Activated CD4-positive, alpha-beta T cell treated with anti-CD3 and anti-CD28 coated beads, Interleukin-2, amount 50 U/mL, for 16 hours (primary cell): ENCODE data around the gene SEMA6D.
A peak's percentile ranks its signal among the peaks of the same experiment; 100 is the strongest.

Experiments used
- DNase-seq: peaks from one replicate; pipeline ENCODE4 v3.0.0-alpha.2; 2020

The SEMA6D gene

DNA sequence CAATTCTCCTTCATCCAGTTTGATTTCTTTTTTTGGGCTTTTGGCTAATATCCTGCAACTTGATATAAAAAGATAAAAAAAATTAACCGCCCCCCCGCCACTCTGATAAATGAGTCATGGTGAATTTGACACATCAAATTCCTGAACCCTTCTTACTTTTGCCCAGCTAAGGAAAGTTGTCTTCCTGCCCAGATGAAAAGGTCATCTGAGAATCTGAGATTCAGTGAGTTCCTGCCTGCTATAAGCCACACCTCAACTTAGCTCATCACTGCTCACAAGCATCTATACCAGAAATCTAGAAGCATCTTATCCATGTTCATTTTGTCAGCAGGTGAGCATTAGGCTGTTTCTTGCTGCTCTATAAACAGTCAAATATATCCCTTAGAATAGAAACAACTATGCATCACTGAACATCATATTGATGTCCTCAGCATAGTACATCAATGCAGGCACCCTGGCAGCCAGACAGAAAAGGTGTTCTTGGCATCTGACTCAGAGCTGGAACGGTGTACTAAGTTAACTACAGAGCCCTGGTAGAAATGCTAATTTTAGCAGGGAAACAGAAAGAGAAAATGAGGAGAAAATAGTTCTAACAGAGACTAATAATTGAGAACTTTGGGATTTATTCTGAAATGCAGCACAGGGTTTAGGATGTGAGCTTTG, 77.1 kb downstream of the SEMA6D start:
- DNase-seq, result no peak

DNA sequence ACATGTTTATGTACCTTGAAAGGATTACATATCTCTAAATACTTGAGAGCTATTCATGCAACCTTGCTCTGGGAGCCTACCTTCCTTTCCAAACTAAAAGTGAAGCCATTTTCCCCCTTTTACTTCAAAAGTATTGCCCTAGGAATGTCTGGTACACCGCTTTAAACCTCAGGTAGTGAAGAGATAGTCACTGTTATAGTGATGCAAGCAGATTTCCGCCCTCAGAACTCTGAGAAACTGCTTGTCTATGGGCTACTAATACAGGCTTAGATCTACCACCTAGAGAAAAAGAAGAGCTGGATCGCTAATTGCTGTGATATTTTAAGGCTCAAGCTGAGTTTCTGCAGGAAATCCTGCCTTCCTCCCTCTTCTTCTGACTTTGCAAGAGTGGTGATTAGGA, 78.6 kb downstream of the SEMA6D start:
- no peak for DNase-seq

DNA sequence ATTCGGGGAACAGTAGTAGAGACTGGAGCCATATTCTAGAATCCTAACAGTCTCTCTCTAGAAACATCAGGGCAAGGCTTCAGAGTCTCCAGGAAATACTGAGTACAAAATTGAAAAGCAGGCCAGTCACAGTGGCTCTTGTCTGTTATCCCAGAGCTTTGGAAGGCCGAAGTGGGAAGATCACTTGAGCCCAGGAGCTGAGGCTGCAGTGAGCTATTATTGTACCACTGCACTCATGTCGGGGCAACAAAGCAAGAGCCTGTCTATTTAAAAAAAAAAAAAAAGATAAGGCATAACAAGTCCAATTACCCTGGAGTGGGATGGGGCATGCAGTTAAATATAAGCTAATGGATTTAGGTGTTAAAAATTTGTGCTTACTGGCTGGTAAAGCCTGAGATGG, 79.0 kb downstream of the SEMA6D start:
- DNase-seq, result no peak

DNA sequence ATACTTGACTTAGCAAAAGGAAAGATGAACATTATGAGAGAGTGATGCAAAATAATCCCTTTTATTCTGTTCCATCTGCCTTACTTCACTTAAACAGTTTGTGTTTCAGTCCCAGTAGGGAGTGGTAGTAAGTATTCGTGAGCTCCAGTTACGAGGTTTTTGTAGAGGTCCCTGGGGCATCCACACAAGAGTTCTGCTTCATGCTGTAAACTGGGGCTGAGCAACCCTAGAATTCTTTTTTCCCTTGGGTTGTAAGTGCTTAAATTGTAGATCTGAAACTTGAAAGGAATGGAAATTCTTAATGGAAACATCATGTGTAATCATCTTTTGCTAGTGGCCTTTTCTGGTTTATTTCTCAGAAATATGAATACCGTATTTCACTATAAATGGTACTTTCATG, 79.5 kb downstream of the SEMA6D start:
- no peak for DNase-seq

DNA sequence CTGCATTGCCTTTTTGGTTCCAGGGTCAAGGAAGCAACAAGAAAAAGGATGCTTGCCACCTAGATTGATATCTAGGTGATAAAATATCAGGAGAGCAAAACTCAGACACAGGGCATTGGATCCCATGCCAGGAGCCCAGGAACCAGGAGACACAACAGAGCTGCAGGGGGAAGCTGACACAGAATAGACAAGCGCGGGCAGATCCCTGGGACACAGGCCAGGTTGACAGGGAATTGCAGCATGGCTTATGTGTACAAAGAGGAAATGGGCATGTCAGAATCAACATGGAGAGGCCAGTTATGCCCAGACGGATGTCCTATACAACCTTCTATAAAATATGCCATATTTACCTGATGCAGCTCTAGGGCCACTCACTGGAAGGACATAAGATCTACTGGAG, 84.2 kb downstream of the SEMA6D start:
- no peak for DNase-seq

DNA sequence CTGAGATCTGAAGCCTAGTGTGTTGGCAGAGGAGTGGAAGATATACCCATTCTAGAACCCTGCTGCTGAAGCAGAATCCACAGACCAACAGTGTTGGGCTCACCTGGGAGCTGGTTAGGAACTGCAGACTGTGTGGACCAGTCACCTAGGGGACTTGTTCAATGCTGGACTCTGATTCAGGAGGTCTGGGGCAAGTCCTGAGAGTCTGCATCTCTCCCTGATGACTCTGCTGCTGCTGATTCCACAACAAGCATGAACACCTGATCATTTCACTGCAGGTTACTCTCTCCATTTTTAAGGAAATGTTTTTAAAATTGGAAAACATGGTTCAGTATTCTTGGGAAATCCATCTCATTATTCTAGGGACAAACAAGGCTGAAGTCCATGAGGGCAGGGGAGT, 84.9 kb downstream of the SEMA6D start:
- no peak for DNase-seq

DNA sequence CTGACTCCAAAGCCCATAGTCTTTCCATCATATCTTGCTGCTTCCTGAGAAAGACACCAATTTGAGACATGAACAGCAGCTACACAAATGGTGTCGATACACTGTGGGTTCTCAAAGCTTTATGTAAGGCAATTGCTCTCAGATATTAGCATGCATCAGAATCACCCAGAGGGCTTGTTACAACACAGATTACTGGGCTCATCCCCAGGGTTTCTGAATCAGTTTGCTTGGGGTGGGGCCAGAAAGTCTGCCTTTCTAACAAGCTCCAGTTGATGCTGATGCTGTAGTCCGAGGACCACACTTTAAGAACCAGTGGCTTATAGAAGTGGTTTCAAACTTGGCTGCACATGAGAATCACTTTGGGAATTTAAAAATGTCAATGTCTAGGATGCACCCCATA, 86.5 kb downstream of the SEMA6D start:
- DNase-seq, result no peak

DNA sequence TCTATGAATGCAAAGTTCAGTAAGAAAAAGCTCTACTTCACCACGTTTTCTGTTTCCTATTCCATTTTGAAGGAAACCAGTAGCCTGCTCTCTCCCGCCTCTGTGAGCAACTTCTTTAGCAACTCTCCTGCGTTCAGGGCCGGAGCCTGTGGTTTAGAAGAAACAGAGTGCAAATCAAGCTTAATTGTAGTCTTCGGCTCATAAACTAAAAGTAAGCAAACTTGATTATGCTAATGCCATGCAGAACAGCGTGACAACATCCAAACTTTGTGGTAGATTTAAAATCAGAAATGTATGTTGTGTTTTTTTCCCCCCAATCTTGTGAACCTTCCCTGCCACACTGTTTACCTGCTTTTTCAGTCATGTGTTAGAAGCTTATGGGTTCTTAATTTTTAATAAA, 87.4 kb downstream of the SEMA6D start:
- no peak for DNase-seq

DNA sequence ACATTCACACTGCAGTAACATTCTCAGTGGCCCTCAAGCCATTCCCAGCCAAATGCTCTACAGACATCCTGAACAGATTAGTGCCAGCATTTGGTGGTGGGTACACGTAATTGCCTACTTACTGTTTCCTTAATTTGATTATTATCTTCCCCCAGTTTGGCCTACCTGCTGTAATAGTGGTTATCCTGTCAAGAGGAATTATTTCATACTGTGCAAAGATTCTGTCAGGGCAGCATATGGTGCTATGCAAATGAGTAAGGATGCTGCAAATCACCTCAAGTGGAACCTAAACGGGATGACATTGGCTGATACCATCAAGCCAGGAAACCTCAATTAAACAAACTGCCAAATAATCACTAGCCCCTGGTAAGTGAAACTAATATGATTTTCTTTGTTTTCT, 88.7 kb downstream of the SEMA6D start:
- DNase-seq, result no peak

DNA sequence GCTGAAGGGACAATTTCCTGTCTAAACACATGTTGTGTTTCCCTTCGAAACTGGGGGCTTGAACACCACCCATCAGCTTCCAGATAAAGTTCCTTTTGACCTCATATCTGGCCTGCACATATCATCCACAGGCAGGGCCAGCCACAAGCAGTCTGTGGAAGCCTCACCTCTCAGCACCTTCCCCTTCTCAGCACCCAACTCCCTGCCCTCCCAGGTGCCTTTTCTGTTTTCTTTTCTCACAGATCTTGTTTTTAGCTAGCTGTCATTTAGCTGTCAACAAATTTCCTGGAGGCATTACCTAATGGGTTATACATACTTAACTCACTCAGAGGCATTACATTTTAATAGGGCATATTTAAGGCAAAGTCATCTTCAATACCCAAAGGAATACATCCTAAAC, 93.9 kb downstream of the SEMA6D start:
- no peak for DNase-seq

DNA sequence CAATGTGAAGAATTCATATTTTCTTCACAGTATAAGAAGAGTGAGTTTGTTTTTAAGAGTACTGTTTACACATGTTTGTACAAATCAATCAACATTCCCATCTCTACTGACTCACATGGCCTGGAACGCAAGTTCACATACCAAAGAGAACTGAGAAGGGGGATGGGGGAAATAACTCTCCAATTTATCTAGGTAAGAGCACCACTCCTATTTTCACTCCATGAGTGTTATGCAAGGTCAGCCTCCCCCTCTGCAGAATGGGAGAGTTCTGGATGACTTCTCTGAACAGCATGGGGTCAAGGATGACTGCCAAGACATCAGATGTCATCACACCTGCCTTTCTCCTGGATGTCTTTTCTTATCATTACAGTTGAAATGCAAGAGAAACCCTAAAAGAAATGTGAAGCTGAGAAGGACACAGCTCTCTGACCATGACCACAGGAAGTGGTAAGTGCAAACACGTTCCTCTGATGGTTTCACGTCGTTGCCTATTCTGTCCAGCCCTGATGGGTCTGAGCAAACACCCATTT, 95.2 kb downstream of the SEMA6D start:
- no peak for DNase-seq

DNA sequence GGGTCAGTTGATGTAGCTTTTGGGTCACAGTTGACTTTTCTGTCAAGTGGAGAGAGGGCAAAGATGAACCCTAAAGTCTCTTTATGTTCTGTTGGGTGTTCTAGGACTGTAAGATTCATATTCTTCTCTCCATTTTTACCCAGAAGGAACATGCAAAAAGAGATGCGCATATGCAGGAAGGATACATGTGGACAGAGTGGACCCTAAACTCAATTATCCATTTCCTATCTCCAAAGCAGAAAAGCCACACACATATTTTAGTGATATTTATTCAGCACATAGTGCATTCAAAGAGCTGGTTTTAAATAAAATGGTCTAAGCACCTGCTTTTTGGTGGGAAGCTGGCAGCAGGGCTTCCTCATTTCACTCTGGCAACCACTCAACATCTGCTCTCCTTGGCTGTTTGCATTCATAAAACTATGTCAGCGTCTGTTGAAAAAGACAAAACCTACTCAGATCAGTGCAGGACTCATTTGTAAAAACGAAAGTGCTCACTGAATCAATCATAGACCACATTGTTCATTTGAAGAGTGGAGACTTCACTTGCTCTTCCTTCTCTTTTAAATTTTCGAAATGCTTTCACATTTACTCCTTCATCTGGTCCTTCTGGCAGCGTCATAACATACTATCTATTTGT, 96.6 kb downstream of the SEMA6D start:
- peak; percentile 81 for DNase-seq

DNA sequence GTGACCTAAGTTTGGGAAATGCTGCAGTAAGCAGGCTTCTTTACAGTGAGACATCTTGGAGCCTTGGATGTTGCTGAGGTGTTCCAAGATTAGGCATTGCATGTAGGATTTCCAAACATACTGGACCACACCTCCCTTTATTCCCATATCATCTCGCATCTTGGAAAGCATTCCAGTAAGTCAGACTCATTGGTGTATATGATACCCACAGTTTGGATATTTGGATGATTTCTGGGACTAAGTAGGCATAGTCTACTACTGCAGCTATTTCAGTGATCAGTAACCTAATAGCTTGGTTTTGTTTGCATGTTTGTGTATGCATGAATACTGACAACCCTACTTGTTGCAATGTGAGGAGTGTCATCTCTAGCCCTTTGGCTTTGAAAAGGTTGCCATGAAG, 97.3 kb downstream of the SEMA6D start:
- no peak for DNase-seq

DNA sequence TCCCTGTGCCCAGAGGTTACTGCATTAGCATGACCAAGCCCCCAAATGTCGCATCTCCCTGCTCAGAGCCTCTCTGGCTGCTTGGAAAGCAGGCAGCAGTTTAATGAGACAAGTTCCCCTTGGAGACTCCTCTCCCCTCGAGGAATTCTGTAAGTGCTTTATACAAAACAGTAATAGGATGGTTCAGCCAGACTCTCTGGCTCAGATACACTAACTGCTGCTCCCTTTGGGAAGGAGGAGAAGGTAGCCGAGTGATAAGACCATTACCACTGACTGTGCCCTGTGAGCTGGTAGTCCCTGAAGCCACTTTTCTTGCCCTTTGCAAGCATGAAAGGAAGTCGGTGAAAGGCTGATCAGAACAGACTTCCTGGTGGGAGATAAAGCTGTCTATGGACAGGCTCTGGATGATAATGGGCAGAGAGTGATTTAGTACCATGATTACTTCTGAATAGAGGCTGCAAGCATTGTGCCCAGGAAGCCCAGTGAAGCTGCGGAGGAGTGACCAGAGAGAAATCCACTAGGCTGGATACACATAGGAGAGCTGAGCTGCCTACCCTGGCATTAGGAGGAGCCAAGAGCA, 100.8 kb downstream of the SEMA6D start:
- DNase-seq, result no peak

DNA sequence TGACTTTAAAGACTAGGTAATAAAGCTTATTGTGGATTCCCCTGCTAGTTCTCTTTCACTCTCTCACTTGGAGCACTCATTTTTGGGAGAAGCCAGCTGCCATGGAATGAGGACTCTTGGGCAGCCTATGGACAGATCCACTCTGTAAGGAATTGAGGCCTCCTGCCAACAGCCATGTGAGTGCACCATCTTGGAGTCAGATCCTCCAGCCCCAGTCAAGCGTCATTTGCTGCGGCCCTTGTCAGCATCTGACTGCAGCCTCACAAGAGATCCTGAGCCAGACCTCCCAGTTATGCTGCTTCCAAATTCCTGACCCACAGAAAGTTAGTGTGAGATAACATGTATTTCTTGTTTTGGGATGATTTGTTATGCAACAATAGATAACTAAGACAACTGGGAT, 101.9 kb downstream of the SEMA6D start:
- DNase-seq, result no peak

DNA sequence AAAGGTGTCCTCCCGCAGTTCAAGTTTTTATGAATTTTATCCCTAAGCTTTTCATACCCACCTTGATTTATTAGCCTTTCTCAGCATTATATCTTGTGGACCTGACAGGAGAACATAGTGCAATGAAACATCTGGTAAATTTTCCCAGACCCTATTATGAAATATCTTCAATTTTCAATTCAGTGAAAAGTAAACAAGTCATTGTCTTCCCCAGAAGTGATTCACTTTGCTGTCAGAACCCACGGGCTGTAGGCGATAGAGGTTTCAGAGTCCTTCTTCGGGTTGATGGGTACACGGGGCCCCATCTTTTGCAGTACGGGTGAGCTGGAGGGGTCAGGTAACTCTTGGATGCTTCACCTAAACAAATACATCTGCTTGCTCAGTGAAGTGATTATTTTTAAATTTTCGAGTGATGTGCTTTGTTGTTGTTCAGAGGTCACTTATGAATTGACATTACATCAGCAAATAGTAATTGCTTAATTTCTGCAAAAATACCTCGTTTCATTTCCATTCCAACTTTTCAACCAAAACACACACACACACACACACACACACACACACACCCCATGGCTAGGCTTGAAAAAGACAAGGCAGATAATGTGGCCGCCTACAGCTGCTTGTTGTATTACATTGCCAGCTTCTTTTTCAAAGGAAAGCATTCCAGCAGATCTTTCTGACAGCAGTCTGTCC, 102.9 kb downstream of the SEMA6D start:
- no peak for DNase-seq

DNA sequence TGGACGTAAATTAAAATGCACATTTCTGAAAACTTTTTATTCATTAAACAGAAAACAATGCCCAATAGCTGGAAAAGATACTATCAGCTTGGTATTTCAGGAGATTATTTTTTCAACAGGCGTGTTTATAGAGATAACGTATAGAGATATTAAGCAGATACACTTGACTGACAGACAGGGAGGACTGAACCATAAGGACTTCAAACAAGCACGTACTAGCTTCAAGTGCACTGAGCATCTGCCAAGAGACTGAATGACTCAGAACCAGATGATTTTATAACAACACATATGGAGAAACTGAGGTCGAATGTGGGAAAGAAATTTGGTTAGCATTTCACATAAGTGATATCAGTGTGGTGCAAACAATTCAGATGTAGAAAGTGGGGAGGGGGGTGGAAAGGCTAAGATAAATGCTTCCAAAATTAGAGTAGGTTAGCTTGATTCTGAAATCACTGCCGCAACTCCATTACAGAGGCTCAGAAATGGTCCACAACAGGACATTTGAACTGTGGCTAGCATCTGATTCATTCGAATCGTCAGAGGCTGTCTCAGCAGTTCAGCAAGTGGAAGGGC, 103.5 kb downstream of the SEMA6D start:
- peak; percentile 14 for DNase-seq

DNA sequence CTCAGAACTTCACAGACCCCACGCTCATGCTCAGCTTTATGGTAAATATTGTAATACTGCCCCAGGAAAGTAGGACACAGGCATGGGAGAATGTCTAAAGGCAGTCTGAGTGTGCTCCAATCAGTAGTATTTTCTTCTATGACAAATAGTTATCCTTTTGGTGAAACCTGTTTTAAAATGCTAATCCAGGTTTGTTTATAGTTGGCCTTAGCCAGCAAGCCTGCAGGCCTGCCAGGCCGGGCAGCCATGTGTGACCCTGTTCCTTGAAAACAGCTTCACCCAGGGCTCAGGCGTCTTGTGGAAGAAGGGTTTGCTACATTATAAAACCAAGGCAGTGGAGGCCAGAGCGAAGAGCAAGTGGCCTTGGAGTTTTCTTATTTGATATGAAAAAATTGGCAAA, 104.7 kb downstream of the SEMA6D start:
- no peak for DNase-seq
